ENCODE measurements around the gene HRAS.

Gene HRAS

DNA sequence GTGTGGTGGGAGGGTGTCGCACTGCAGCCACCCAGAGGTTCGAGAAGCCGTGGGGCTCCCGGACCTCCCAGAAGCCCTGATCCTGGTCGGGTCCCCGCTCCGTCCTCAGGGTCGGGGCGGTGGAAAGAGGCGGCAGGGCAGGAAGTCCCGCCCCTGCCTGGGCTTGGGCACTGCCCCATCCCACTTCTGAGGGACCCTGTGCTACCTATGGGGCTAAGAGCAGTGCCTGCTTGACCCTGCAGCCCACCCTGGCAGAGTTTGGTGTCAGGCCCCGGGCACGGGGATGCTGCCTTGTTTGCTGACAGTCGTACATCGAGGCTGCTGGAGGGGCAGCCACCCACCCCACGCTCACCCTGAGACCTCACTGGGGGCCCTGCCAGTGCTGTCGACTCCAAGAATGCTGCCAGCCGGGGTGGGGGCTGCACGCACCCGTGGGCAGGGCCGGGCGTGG, 47.8 kb downstream of the HRAS start:
- no peak overlapping the region for H3K4me3 ChIP-seq (ENCODE audit: low read depth, low read length)
- TF ChIP-seq, protein P1, sequence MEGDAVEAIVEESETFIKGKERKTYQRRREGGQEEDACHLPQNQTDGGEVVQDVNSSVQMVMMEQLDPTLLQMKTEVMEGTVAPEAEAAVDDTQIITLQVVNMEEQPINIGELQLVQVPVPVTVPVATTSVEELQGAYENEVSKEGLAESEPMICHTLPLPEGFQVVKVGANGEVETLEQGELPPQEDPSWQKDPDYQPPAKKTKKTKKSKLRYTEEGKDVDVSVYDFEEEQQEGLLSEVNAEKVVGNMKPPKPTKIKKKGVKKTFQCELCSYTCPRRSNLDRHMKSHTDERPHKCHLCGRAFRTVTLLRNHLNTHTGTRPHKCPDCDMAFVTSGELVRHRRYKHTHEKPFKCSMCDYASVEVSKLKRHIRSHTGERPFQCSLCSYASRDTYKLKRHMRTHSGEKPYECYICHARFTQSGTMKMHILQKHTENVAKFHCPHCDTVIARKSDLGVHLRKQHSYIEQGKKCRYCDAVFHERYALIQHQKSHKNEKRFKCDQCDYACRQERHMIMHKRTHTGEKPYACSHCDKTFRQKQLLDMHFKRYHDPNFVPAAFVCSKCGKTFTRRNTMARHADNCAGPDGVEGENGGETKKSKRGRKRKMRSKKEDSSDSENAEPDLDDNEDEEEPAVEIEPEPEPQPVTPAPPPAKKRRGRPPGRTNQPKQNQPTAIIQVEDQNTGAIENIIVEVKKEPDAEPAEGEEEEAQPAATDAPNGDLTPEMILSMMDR (IDR thresholded peaks at IDR 0.05; ENCODE audit: borderline replicate concordance, insufficient read depth, low read depth, low read length) = no peak

DNA sequence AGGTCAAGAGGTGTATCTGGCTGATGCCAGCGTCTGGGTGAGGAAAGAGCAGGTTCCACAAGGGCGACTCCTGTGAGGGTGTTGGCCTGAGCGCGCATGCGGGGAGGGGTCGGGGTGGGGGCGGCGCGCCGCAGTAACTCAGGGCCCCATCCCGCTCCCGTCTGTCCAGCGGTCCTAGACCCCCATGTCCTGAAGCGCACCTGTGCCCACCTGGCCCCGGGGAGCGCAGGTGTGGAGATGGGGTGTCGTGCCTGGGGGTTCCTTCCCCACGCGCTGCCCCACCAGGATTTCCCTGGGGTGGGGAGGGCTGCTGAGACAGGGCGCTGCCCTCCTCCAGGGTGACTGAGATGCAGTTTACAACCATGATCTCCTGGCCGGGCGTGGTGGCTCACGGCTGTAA, 49.2 kb downstream of the HRAS start:
- TF ChIP-seq, protein P1 (IDR thresholded peaks at IDR 0.05; ENCODE audit: borderline replicate concordance, insufficient read depth, low read depth, low read length) = no peak
- H3K4me3 ChIP-seq (ENCODE audit: low read depth, low read length) = no peak overlapping the region

DNA sequence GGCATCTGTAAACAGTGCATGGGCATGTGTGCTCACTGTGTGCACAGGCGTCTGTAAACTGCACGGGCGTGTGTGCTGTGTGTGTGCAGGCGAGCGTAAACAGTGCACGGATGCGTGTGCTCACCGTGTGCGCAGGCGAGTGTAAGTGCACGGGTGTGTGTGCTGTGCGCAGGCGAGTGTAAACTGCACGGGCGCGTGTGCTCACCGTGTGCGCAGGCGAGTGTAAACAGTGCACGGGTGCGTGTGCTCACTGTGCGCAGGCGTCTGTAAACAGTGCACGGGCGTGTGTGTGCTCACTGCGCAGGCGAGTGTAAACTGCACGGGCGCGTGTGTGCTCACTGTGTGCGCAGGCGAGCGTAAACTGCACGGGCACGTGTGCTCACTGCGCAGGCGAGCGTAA, 50.8 kb downstream of the HRAS start:
- TF ChIP-seq, protein P1 (IDR thresholded peaks at IDR 0.05; ENCODE audit: borderline replicate concordance, insufficient read depth, low read depth, low read length) = no peak
- H3K4me3 ChIP-seq (ENCODE audit: low read depth, low read length) = no peak overlapping the region
